Posterior cingulate gyrus (tissue), 11 donors: ENCODE data around the gene STK32C.
"Not testable (repeated sequence)": the region's sequence is repeated elsewhere in the genome, so short reads cannot be mapped to it uniquely, and the experiment has no call there.

Experiments
- DNase-seq, 10 donors: peaks; one replicate each; pipeline versions ENCODE4 v3.0.0 to v3.0.0-alpha.2; 2020 to 2021; ENCODE audit warnings: mixed read lengths in 3 of 10
- intact Hi-C: fragments of 100-400 bp; cut with DNase I; formaldehyde crosslinking; loops from one replicate; pipeline ENCODE4 v1.15.1; 2023

STK32C gene

DNA sequence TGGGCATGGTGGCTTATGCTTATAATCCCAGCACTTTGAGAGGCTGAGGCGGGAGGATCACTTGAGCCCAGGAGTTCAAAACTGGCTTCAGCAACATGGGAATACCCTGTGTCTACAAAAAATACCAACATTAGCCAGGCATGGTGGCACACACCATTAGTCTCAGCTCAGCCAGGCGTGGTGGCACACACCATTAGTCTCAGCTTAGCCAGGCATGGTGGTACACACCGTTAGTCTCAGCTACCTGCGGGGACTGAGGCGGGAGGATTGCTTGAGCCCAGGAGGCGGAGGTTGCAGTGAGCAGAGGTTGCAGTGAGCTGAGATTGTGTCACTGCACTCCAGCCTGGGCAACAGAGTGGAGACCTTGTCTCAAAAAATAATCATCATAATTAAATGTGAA, 33.3 kb upstream of the STK32C start:
- intact Hi-C loops: no loop called here
- DNase-seq: peak in 3 of 10 donors; percentile 7 to 38 (median 17)

DNA sequence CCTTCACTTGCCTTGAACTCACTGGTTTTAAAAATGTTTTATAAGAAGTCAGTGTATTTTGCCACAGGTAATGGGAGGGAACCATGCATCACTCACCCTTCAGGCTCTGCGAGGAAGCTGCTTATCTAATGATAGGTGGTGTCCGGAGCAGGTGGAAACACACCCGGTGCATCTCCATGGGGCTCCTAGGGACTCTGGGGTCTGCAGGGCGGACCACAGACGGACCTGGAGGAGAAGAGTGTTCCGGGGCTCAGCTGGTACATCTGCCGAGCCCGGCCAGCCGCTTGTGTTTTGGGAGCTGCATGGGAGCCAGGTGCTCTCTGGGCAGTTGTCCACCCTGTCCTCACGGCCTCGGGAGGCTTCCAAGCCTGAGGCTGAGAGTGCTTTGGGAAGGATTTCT, 31.5 kb upstream of the STK32C start:
- intact Hi-C loops: no loop called here
- DNase-seq: peak in 2 of 10 donors; percentile 52 to 81

DNA sequence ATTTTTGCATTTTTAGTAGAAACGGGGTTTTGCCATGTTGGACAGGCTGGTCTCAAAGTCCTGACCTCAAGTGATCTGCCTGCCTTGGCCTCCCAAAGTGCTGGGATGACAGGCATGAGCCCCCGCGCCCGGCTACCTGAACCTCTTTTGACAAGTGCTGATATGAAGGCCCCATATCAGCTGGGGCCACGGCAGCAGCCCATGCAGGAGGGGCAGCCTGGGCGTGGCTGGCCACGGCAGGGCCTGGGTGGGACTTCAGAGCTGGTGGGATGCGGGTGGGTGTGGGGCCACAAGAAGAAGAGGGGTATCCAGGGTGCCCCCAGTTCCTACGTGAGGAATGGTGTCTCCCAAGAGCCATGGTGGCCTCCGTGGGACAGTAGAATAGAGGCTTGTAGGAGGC, 31.1 kb upstream of the STK32C start:
- intact Hi-C loops: no loop called here
- peak in 2 of 10 donors; percentile 10 to 60 for DNase-seq

DNA sequence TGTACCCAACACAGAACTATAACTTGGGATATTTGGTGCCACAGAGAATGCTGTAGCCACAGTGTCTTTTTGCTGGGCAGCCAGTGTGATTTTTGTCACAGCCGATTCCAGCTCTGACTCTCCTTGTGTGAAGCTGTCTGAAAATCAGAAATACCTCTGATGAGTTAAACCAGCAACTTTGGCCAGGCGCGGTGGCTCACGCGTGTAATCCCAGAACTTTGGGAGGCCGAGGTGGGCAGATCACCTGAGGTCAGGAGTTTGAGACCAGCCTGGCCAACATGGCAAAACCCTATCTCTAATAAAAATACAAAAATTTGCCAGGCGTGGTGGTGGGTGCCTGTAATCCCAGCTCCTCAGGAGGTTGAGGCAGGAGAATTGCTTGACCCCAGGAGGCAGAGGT, 30.1 kb upstream of the STK32C start:
- DNase-seq: peak in 3 of 10 donors; percentile 10 to 74 (median 24)
- intact Hi-C loops: not testable (repeated sequence)

DNA sequence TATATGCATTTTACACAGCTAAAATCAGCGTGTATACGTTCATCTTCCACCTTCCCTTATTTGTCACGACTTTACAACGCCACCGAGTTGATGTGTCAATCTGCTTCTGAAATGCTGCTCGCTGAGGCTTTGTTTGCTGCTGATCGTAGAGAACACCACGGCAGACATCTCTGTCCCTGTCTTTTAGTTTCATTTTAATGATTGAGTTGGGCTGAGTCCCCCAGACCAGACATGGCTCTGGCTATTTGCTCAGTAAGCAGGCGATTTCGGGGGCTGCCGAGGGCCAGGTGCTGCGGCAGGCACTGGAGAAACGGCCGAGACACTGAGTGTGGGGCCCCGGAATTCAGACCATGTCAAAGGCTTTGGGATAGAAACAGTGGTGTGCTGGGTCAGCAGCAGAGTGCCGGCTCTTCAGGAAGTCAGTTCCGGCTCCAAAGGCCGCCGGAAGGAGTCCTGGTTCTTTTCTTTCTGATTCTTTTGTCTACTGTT, 29.2 kb upstream of the STK32C start:
- intact Hi-C loops: no loop called here
- DNase-seq: peak in 3 of 10 donors; percentile 53 to 81 (median 55)

DNA sequence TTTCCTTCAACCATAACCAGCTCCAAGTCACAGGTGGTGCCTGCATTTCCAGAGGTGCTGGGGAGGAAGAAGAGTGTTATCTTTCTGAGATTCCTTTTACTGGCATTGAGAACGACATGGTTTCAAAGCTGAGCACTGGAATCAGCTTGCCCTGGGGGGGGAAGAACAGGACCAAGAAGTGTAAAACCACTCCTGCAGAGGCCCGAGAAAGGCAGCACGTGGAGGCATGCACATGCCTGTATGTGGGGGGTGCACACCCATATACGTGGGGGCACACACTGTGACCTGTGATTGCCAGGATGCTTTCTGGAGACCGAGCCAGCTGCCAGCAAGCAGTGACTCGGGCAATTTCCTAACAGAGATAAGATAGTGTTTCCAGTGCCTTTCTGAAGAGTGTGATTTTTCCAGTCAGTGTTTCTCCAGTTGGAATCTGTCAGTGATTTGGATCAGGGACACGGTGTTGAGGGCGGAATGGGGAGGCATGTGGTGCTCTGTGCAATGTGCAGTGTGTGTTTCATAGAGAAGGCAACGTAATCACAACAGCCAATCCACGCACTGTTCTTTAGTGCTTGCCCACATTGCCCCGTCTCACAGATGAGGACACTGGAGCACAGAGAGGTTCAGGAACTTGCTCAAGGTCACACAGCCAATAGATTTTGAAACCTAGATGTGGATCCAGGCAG, 28.5 kb upstream of the STK32C start:
- DNase-seq: peak in 3 of 10 donors; percentile 61 to 69 (median 69)
- intact Hi-C loops: no loop called here

DNA sequence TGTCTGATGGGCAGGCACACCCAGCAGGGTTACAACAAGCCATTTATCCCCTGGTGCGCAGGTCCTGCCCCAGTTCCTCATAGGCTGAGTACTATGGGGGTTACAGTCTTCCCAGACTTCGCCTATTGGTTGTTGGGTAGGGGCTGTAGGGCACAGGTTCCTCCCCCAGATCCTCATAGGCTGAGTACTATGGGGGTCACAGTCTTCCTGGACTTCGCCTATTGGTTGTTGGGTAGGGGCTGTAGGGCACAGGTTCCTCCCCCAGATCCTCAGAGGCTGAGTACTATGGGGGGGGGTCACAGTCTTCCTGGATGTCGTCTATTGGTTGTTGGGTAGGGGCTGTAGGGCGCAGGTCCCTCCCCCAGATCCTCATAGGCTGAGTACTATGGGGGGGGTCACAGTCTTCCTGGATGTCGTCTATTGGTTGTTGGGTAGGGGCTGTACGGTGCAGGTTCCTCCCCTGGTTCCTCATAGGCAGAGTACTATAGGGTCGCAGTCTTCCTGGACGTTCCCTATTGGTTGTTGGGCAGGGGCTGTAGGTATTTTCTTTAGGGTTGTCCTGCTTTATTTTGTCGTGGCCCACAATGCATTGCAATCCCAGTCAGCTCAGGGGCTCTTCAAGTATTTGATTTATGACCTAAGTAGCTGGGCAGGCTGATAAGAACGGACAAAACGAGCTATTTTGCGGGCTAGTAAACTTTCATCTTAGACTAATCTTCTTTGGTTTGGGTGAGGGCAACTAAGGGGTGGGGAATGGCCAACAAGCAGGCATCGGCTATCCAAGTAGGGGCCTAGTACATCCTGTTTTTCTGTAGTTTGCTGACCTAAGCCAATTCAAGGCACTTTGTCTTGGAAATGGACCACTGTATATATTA, 27.7 kb upstream of the STK32C start:
- intact Hi-C loops: no loop called here
- DNase-seq: peak in 4 of 10 donors; percentile 17 to 83 (median 56)

DNA sequence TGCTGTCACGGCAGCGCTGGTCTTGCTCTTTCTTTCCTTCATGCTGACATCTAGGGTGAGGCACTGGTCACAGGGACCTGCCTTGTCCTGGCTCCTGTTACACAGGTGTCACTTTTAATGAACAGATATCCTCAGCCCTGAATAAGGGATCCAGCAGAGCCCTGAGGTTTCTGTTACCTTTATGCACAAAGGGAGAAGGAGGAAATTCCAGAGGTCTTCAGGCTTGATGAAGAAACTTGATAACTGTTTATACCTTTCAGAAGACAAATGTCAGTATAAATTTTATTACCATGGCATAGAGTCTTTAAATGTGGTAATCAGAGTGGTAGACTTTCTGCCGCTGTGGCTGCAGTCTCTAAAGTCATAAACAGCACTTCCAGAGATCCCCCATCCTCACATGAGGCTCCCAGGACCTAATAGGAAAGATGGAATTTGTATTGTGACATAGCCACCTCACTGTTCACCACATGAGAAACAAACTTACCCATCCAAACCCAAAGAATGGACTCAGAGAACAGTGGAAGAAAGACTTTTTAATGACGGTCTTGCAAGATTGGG, 27.0 kb upstream of the STK32C start:
- peak in 1 of 10 donors; percentile 3 for DNase-seq
- intact Hi-C loops: loop anchor here (5.0 kb wide), 1 partner anchor 112 kb away; no protein-coding TSS in a partner anchor

DNA sequence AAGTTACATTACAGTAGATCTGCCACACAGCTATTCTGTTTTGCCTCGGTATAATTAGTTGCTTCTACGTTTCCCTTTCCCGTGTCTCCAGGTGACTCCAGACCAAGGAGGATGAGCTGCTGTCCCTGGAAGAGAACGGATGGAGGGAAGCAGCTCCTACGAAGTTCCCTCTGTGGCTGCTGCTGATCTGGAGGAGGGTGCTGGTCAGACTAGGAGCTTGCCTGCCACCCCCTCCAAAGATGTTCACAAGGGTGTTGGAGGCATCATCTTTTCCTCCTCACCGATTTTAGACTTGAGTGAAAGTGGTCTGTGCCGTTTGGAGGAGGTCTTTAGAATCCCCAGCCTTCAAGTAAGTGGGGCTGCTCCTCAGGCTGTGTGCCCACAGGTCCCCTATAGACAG, 25.6 kb upstream of the STK32C start:
- intact Hi-C loops: loop anchor here (5.0 kb wide), 1 partner anchor 111 kb away; no protein-coding TSS in a partner anchor
- peak in 3 of 10 donors; percentile 32 to 55 (median 51) for DNase-seq

DNA sequence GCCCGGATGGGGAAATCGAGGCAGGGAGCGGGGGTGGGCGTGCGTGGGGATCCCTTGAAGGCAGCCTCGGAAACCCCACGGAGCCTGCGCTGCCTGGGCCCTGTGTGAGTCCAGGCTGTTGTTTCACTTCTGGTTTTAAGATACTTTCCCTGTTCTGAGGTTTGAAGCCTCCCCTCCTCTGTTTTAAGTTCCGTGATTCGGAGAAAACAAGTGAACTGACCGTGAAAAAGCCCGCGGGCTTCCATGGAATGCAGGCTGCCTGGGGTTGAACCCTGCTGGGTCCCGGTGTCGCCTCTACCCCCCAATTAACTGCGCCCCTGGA, 24.6 kb upstream of the STK32C start:
- DNase-seq: no peak
- intact Hi-C loops: loop anchor here (1.0 to 5.0 kb wide), 2 partner anchors 24 to 110 kb away; no protein-coding TSS in a partner anchor

DNA sequence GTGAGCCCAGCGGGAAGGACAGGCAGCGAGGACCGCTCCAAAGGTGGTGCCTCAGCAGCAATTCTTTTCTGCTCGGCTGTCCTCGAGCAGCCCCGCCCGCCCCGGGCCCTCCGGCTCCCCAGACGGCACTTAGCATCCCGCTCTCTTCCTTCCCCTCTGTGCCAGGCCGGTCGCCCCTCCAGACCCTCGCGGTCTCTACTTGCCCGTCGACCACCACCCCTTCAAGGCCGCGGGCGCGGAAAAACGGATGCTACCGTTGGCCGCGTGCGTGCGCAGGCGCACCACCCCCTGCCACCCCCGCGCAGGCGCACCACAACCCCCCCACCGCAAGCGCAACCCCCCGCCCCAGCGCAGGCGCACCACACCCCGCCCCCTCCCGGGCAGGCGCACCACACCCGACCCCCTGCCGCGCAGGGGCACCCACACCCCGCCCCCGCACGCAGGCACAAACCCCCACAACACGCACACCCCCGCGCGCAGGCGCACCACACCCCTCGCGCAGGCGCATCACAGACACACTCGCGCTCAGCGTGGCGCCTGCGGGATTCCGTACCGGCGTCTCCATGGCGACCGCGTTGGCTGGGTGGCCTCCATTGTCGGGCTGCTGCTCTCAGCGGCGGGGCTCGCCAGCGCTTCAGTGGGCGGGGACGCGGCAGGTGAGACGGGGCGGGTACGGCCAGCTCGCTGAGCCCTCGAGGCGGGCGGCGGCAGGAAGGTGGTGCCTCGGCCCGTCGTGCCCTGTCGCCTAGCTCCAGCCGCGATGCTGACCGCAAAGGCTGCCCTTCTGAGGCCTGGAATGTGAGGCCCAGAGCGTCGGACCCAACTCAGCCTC, 24.1 kb upstream of the STK32C start, which contains the start of gene LRRC27:
TSS of gene LRRC27 (plus strand) at position 593 of the 832 bp plus-strand sequence. CDS start 1,332 bp downstream, outside the sequence.
- intact Hi-C loops: loop anchor here (1.0 to 5.0 kb wide), 2 partner anchors 24 to 110 kb away; no protein-coding TSS in a partner anchor
- peak; percentile 92 to 99 (median 96) for DNase-seq

DNA sequence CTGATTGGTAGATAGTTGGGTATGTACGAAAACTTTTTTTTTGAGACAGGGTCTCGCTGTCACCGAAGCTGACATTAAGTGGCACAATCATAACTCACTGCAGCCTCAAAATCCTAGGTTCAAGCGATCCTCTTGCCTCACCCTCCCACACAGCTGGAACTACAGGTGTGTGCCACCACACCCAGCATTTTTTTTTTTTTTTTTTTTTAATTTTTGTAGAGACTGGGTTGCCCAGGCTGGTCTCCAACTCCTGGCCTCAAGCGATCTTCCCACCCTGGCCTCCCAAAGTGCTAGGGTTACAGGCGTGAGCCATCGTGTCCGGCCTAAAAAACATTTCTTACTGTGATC, 22.7 kb upstream of the STK32C start:
- peak in 2 of 10 donors; percentile 16 to 37 for DNase-seq
- intact Hi-C loops: loop anchor here (5.0 kb wide), 1 partner anchor 108 kb away; no protein-coding TSS in a partner anchor

DNA sequence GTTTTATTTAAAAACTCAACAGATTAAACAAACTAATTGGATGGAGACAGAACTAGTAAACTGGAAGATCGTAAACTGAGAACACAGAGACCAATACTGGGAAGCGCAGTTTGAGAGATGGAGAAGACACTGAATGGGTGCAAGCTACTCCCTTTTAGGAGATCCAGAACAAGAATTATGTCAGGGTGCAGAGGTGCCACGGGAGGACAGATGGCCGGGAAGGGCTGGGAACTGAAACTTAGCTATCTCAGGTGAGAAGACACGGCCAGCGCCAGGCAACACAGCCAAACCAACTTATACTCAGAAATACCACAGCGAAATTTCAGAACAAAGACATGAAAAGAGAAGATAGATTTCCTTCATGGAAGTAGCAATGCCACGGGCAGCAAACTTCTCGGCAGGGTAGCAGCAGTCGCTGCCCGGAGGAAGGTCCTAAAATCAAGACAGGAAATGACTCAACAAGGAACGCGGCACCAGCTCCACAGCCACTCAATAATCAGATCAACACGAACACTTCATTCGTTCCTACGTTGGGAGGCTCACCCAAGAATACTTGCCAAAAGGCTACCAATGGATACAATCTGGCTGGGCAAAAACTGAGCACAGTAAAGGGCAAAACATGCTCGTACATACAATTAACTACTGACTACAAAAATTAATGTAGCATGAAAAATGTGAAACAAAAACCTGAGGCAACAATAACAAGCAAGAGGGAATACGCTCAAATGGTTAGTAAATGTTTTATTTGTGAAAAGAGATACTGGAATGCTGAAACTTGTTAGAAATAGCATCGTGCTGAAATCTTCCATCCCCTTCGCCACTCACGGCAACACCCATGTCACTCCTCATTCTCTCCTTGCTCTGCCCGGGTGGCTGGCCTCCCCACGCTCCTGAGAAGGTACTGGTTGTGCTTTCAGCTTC, 22.1 kb upstream of the STK32C start:
- DNase-seq: peak in 3 of 10 donors; percentile 61 to 77 (median 63)
- intact Hi-C loops: loop anchor here (5.0 kb wide), 1 partner anchor 108 kb away; no protein-coding TSS in a partner anchor

DNA sequence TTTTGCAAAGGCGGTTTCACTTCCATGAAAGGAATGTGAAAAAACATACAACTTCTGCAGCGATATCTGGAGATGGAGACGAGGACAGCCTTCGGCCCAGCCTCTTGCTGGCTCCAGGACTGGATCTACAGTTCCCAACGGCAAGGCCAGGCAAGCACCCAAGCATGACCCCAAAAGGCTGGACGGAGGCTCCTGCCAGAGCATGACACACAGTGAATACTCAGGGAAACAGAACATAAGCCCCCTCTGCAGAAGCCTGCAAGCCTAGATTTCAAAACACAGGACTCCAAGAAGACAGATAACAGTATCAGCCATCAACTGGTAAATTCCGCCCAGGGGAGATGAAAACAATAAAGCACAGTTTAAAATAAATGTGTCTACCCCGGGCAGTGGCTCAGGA, 21.0 kb upstream of the STK32C start:
- DNase-seq: peak in 3 of 10 donors; percentile 1 to 74 (median 66)
- intact Hi-C loops: no loop called here

DNA sequence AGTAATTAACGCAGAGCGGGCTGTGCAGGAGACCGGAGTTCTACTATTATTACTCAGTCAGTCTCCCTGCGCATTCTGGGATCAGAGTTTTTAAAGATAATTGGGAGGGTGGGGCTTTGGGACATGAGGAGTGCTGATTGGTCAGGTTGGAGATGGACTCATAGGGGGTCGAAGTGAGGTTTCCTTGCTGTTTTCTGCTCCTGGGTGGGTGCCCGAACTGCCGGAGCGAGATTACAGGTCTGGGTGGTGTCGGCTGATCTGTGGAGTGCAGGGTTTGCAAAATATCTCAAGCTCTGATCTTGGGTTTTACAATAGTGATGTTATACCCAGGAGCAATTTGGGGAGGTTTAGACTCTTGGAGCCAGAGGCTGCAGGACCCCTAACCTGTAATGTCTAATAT, 20.4 kb upstream of the STK32C start:
- DNase-seq: peak in 2 of 10 donors; percentile 13 to 77
- intact Hi-C loops: no loop called here

DNA sequence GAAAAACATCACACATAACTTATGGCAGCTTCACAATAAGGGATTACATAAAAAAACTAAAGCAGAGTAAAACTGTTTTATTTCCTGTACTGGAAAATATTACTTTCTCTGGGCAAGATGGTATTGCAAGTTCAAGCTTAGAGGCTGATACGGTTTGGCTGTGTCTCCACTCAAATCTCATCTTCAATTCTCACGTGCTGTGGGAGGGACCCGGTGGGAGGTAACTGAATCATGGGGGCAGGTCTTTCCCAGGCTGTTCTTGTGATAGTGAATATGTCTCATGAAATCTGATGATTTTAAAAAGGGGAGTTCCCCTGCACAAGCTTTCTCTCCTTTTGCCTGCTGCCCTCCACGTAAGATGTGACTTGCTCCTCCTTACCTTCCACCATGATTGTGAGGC, 19.2 kb upstream of the STK32C start:
- intact Hi-C loops: no loop called here
- DNase-seq: peak in 2 of 10 donors; percentile 24

DNA sequence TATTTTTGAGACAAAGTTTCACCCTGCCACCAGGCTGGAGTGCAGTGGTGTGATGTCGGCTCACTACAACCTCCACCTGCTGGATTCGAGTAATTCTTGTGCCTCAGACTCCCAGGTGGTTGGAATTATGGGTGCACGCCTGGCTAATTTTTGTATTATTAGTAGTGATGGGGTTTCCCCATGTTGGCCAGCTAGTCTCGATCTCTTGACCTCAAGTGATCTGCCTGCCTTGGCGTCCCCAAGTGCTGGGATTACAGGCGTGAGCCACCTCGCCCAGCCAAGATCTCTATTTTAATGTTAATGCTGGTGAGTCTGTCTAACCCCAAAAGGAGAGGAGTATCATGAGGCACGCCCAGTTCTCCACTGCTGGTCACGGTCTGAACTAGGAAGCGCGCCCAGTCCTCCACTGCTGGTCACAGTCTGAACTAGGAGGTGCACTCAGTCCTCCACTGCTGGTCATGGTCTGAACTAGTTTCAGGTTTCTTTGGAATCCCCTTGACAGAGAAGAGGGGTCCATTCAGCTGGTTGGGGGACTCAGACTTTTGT, 18.7 kb upstream of the STK32C start:
- peak in 3 of 10 donors; percentile 17 to 43 (median 33) for DNase-seq

DNA sequence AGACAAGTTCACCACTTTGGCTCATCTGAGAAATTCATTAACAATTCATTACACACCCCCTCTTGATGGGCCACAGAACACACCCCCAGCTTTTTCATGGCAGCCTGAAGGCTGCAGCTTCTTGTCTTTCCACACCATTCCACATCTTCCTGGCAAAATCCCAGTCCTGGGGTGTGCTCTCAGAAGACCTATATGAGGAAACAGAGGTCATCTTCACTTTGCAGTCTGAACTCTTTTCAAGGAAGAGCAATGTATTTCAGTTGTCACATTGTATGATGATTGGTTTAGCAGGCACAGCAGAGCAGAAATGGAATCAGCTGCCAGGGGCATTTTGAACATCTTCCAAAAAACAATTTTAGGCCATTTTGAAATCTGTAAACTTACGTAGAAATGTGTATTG, 16.4 kb upstream of the STK32C start:
- intact Hi-C loops: no loop called here
- peak in 2 of 10 donors; percentile 0 to 22 for DNase-seq

More for the DNA sequence above, 18.7 kb upstream of the STK32C start:
- intact Hi-C loops: no loop called here
